Hematopoietic multipotent progenitor cell treated with erythropoietin and hydrocortisone succinate and interleukin-3 and kit ligand, for 17 days (in vitro differentiated cells): Measurements from ENCODE around the gene OXCT1.
"Not testable (repeated sequence)": the region's sequence is repeated elsewhere in the genome, so short reads cannot be mapped to it uniquely, and the experiment has no call there.

Experiments
- DNase-seq: peaks from one replicate; pipeline ENCODE4 v3.0.0-alpha.2; 2015; ENCODE audit warnings: low spot score

The OXCT1 gene

DNA sequence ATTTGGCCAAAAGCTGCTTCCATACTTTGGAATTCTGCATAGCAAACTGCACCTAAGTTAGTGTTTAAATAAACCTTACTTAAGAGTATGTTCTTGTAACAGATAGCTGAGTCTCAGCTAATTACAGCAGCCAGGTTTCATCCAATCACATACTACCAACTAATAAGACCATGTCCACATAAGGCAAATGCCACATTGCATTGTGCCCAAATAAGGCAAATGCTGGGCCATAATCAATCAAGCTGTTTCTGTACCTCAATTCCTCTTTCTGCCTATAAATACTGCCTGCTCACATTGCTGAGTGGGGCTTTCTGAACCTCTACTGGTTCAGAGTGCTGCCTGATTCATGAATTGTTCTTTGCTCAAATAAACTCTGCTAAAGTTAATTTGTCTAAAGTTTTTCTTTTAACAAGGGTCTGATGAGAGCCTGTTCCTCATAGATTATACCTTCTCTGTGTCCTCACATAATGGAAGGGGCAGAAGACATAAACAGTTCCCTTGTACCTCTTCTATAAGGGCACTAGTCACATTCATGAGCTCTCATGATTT is 4.4 kb upstream of the OXCT1 start:
- no peak for DNase-seq

DNA sequence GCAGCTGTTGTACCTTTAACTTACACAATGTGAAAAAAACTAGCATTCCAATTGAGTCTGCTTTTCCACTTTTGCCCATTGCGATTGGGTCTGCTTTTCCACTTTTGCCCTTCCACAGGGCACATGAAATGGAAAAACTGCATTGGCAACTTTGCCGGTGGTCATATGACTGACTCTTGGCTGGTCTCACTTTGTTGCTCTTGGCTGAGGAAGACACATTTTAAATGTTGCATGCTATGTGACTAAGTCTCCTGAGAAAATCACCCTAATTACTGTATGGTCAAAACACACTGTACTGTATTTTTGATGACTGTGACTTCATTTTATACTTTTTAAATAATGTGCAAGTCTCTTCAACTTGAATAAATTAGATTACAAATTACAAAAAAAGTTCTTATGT is 1.6 kb upstream of the OXCT1 start:
- DNase-seq, result no peak

- DNase-seq, result no peak
These were observed 413 bp upstream of the OXCT1 start for GRCh38 chr5:41870627-41871048.

- no peak for DNase-seq
These were observed 988 bp downstream of the OXCT1 start for GRCh38 chr5:41869151-41869723.

DNA sequence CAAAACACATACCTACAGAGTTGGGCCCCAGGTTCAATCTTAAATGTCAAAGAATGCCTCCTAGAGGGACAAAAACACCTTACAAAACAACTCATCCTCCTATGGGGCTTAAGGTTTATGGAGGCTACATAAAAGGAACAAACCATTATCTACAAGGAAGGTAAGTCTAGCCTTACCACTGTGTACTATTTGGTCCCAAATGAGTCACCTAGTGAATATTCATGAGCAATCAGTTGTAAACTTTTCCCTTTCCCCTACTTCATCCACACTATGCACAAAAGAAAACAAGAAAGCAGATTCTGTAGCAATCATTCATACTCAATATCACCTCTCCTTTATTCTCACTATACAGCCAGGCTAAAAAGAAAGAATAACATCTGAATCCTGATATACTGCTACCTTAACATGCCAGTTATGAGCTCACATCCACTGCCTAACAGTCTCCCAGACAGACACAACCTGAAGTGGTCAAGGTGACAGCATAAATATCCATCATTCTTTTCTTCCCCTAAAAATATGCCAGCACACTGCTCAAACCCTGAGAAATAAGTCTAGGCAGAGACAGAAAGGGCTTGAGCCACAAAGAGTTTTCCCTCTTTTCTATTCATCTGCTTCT is 6.2 kb downstream of the OXCT1 start:
- no peak for DNase-seq

DNA sequence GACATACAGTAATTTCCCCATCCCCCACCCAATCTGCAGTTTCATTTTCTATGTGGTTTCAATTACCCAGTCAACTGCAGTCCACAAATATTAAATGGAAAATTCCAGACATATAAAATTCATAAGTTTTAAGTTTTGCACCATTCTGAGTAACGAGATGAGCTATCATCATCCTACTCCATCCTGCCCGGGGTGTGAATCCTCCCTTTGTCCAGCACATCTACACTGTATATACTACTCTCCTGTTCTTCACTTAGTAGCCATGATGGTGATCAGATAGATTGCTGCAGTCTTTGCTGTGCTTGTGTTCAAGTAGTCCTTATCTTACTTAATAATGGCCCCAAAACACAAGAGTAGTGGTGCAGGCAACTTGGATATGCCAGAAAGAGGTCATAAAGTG is 11.3 kb downstream of the OXCT1 start:
- no peak for DNase-seq

GRCh38 chr5:41857989-41858388 is 12.2 kb downstream of the OXCT1 start:
- no peak for DNase-seq

- peak; percentile 86 for DNase-seq
These were observed 13.4 kb downstream of the OXCT1 start for GRCh38 chr5:41856644-41857491.

GRCh38 chr5:41852293-41852692 is 17.9 kb downstream of the OXCT1 start:
- no peak for DNase-seq

GRCh38 chr5:41851116-41851515 is 19.1 kb downstream of the OXCT1 start:
- no peak for DNase-seq

- DNase-seq, result no peak
These were observed 21.2 kb downstream of the OXCT1 start for GRCh38 chr5:41848983-41849382.

- not testable (repeated sequence) for DNase-seq
These were observed 24.5 kb downstream of the OXCT1 start for GRCh38 chr5:41845751-41846150.

DNA sequence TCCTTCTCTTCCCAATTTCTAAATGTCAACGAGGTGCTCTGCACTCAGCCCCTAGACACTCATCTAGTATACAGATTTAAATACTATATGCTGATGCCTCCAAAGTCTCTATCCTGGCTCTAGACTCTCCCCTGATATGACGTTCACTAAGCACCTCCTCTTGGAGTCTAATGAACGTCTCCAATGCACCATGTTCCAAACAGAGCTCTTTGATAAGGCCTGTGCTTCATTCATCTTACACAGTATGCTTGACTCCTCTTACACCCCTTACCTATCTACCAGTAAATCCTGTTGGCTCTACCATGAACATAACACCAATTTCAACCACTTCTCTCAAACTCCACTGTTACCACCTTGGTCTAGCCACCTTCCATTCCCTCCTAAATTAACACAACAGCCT is 25.7 kb downstream of the OXCT1 start:
- DNase-seq, result no peak

DNA sequence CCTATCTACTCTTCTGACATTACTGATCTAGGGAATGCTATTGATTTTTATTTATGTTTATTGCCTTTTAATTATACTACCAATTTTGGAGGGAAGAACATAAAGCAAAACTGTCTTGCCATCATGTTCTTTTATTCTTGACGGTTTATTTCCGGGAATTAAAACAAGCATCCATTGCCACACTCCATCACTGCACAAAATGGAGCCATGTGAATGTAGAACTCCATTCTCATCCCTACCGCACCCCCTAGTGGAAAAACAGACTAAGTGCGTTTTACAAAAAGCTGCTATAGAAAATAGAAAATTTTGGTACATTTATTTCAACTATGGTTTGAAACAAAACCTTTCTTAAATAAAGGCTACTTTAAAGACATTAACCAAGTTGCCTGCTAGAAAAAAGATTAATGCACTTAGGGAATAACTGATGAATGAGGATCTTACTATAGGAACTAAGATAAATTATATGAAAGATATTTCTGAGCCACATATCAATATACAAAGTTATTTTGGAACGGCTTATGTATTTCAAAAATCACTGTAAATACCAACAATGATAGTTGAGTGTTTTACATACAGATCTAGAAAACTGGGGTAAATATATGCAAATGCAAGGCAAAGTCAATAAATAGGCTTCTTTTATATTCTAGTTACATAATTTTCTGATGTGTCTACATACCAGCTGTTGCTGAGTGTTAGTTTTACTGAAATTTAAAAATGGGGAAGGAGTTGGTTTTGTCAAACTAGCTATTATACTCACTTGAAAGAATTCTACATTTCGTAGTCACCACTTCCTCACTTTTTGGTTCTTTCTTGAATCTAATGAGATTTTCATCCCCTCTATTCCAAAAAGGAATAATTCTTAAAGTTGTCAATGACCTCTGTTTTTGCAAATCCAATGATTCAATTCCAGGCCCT is 26.5 kb downstream of the OXCT1 start:
- peak; percentile 51 for DNase-seq

- DNase-seq, result no peak
These were observed 27.4 kb downstream of the OXCT1 start for GRCh38 chr5:41842777-41843176.

GRCh38 chr5:41841325-41841724 is 28.9 kb downstream of the OXCT1 start:
- no peak for DNase-seq

DNA sequence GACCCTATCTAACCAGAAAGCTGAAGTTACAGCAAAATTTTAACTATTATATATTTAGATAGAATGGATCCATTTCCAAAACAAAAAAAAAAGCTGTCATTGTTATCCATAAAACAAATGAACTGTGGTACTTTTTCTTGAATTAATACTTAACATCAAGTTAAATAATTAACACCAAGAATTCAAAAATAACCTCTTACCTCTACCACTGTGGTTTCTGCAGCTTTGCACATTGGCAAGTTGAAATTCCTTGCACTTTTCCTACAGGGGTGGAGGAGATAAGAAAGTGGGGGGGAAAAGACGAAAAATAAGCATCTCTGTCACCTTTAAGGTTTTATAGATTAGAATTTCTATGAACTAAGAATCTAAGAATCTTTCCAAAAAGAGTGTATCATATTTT is 30.0 kb downstream of the OXCT1 start:
- DNase-seq, result no peak

GRCh38 chr5:41837793-41838192 is 32.4 kb downstream of the OXCT1 start:
- DNase-seq, result no peak

GRCh38 chr5:41835645-41836044 is 34.6 kb downstream of the OXCT1 start:
- no peak for DNase-seq

GRCh38 chr5:41834506-41834905 is 35.7 kb downstream of the OXCT1 start:
- no peak for DNase-seq

- DNase-seq, result no peak
These were observed 37.8 kb downstream of the OXCT1 start for GRCh38 chr5:41832430-41832829.

DNA sequence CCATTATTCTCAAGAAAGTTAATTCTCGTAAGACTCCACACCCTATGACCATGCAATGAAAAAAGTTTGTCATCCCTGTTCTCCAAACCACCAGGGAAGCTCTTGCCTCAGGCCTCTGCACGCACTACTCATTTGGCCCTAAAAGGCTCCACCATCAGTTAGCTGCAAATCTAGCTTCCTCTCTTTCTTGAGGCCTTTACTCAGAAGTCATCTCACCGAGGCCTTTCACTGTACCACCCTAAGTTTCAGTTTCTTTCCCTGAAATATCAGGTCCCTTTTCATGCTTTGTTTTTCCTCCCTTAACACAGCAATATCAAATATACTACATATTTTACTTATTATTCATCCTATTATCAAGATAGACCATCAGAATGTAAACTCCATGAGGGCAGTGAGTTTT is 39.1 kb downstream of the OXCT1 start:
- no peak for DNase-seq
